SK-N-SH (cell line): ENCODE results near the gene TMEM143.

Source experiments
- CTCF ChIP-seq: fragments of 200-600 bp; sonication (generic); IDR thresholded peaks from 2 replicates; pipeline ENCODE4 v1.6.1; 2017; ENCODE audit warnings: antibody characterized with exemption, mild to moderate bottlenecking, moderate library complexity
- FOXJ3 ChIP-seq: sonication (generic); formaldehyde crosslinking; IDR thresholded peaks from 2 replicates; pipeline ENCODE4 v1.5.1; 2020; ENCODE audit warnings: mild to moderate bottlenecking, missing genetic modification reagents
- YY1 ChIP-seq: IDR thresholded peaks from 2 replicates; pipeline ENCODE4 v1.4.0; 2012; ENCODE audit warnings: low read depth, mild to moderate bottlenecking

GRCh38 chr19:48346191-48346590 is 17.5 kb downstream of the TMEM143 start:
- TF ChIP-seq CTCF (no peak), YY1 (no peak), FOXJ3 (CRISPR knock-in tag) (no peak)
